LNCaP clone FGC (cell line): ENCODE results near the gene LIG1.
"Not testable (repeated sequence)": the region's sequence is repeated elsewhere in the genome, so short reads cannot be mapped to it uniquely, and the experiment has no call there.

Experiments used
- DNase-seq: peaks from one replicate; pipeline ENCODE4 v3.0.0-alpha.2; 2011; ENCODE audit warnings: low read depth
- H3K4me3 ChIP-seq: 2 replicates; pipeline ENCODE4 v1.5.1; 2011; ENCODE audit warnings: mild to moderate bottlenecking, low read depth, low read length, control low read depth
- TF ChIP-seq, protein P1 (sequence below): IDR thresholded peaks from 2 replicates; pipeline ENCODE4 v1.5.1; 2012; ENCODE audit warnings: mild to moderate bottlenecking; ENCODE audit not compliant: control insufficient read depth, insufficient read depth; ENCODE audit errors: extremely low read depth

LIG1 gene

DNA sequence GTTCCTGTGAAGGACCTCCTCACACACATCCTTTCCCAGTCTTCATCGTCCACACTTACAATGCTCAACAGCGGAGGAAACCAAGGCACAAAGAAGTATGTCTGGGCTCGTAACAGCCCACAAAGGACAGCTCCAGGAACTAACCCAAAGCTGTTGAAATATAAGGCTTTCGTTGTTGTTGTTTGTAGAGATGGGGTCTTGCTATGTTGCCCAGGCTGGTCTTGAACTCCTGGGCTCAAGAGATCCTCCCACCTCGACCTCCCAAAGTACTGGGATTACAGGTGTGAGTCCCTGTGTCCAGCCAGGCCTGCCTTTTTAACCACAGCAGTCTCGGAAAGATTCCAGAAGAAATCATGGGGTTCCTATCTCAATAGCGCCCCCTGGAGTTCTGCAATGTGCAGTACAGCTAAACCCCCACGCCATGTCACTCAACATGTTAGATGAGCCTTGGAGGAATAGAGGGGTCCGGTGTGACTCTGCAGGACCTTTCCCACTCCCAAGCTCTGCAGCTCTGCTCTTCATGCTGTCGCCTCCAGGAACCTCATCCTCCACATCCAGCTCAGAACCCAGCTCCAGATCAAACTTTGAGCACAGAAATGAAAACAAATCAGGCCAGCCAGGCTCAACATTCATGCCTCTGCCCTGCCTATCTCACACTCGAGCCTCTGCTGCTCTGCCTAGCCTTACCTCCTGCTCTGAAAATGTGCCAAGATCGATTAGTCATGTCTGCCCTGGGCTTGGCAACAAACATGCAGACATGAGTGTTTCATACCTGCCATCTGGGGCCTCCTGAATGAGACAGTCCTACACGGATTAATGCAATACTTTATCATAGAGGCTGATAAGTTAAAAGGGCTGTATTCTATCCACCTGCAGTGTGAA is 67.0 kb downstream of the LIG1 start:
- no peak for DNase-seq
- TF ChIP-seq, protein P1, sequence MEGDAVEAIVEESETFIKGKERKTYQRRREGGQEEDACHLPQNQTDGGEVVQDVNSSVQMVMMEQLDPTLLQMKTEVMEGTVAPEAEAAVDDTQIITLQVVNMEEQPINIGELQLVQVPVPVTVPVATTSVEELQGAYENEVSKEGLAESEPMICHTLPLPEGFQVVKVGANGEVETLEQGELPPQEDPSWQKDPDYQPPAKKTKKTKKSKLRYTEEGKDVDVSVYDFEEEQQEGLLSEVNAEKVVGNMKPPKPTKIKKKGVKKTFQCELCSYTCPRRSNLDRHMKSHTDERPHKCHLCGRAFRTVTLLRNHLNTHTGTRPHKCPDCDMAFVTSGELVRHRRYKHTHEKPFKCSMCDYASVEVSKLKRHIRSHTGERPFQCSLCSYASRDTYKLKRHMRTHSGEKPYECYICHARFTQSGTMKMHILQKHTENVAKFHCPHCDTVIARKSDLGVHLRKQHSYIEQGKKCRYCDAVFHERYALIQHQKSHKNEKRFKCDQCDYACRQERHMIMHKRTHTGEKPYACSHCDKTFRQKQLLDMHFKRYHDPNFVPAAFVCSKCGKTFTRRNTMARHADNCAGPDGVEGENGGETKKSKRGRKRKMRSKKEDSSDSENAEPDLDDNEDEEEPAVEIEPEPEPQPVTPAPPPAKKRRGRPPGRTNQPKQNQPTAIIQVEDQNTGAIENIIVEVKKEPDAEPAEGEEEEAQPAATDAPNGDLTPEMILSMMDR: peak; percentile 24; the same call in 1 of the 2 replicates
- no peak overlapping the region for H3K4me3 ChIP-seq

DNA sequence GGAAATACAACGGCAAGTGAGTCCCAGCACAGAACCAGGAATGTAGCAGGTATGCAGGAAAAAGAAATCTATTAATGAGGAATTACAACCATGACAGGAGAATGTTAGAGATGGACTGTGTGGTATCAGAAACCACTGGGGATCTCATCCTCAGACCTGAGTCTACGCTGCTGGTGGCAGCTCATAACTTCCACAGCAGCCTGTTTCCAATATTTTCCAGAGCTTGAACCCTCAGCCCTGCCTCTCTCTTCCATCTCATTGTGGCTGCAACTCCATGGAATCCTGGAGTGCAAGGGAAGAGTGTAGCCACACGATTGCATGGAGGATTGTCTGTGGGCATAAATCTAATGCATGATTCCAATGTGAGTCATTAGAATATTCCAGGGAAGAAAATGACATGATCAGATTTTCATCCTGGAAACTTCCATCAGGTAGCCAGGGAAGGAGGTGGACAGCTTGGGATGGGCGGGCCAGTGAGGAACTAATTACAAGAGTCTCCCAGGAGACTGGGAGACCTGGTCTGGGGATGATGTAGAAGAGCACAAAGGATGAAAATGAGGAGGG is 74.5 kb downstream of the LIG1 start:
- no peak for DNase-seq
- no peak overlapping the region for H3K4me3 ChIP-seq
- TF ChIP-seq, protein P1: no peak

DNA sequence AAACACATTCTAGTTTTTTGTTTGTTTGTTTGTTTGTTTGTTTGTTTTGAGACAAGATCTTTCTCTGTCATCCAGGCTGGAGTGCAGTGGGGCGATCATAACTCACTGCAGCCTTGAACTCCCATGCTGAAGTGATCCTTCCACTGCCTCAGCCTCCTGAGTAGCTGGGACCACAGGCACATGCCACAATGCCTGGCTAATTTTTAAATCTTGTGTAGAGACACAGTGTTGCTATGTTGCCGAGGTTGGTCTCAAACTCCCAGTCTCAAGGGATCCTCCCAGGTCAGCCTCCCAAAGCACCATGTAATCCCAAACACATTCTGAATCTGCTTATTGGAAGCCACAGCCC is 75.3 kb downstream of the LIG1 start:
- no peak for DNase-seq
- no peak overlapping the region for H3K4me3 ChIP-seq
- TF ChIP-seq, protein P1: no peak

DNA sequence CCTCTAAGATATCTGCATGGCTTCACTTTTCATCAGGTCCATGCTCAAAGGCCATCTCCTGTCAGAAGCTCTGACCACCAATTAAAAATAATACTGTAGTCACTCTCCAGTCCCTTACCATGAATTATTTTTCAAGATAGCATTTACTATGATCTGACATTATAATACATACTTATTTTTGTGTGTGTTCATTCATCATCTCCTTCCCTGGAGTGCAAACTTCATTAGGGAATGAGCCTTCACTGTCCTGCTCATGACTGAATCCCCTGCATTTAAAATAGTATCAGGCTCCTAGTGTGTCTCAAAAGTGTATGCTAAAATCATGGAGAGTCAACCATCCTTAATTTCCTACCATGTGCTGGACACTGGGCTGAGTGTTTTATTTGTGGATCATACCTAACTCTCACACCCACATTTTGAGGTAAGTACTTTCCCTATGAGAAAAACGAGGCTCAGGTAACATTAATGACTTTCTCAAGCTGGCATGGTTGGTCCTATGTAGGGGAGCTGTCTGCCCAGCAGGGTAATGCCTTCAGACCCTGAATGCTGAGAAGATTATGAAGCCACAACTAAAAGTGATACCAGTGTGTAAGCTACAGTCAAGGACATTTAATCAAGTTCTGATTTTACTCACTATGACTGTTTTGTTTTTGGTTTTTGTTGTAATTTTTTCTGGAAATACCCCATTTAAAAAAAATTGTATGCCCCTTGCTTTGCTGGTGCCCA is 75.9 kb downstream of the LIG1 start:
- DNase-seq: no peak
- H3K4me3 ChIP-seq: no peak overlapping the region
- TF ChIP-seq, protein P1: no peak

DNA sequence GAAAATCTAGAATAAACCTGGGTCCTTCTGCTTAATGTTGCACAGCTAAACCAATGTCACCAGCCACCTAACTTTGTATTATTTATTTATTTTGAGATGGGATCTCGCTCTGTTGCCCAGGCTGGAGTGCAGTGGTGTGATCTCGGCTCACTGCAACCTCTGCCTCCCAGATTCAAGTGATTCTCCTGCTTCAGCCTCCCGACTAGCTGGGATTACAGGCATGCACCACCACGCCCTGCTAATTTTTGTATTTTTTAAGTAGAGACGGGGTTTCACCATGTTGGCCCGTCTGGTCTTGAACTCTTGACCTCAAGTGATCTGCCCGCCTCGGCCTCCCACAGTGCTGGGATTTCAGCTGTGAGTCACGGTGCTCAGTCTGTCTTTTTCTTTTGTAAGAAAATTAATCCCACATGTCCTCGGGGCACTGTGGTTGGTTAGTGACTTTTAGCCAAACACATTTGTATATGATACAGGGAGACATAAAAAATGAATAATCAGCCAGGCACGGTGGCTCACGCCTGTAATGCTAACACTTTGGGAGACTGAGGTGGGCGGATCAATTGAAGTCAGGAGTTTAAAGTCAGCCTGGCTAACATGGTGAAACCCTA is 78.9 kb downstream of the LIG1 start:
- H3K4me3 ChIP-seq, DNase-seq: not testable (repeated sequence)

DNA sequence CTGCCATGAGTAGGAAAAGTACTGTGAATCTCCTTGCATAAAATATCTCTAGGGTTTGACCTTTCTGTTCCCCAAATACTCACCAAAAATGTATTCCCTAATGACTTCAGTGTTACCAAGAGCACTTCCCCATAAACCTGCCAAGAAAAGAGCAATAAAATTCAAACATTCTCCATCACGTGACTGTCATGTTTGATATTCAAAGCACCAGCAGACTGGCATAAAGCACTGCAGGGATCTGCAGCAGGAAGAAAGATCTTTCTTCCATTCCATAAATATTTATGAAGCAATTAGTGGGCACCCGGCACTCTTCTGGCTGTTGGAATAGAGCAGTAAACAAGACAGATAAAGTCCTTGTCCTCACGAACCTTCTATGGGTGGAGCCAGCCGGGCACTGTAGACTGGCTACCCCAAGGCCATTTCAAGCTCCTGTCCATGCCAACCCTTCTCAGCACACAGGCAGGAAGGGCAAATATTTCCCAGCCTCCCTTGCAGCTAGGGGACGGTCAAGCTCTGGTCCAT is 79.8 kb downstream of the LIG1 start:
- peak; percentile 60 for DNase-seq
- no peak overlapping the region for H3K4me3 ChIP-seq
- TF ChIP-seq, protein P1: no peak

DNA sequence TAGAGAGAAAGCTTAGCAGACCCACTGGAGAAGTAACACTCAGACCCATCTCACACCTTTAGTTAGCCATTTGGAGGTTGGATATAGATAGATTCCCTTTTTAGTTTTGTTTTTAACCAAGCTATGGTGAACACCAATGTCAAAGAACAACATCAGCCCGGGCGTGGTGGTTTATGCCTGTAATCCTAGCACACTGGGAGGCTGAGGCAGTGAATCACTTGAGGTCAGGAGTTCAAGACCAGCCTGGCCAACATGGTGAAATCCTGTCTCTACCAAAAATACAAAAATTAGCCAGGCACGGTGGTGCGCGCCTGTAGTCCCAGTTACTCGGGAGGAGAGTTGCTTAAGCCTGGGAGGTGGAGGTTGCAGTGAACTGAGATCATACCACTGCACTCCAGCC is 81.2 kb downstream of the LIG1 start:
- H3K4me3 ChIP-seq, DNase-seq: not testable (repeated sequence)
